Neural cell (in vitro differentiated cells): Measurements from ENCODE around the gene TOR4A.

Experiments used
- TAF1 ChIP-seq: IDR thresholded peaks from 2 replicates; pipeline ENCODE4 v1.6.1; 2012; ENCODE audit warnings: low read depth
- TF ChIP-seq, protein P1 (sequence below): fragments of 450-650 bp; IDR thresholded peaks from 2 replicates; pipeline ENCODE4 v1.5.1; 2014; ENCODE audit warnings: antibody characterized with exemption, mild to moderate bottlenecking, moderate library complexity; ENCODE audit not compliant: poor library complexity, severe bottlenecking

DNA sequence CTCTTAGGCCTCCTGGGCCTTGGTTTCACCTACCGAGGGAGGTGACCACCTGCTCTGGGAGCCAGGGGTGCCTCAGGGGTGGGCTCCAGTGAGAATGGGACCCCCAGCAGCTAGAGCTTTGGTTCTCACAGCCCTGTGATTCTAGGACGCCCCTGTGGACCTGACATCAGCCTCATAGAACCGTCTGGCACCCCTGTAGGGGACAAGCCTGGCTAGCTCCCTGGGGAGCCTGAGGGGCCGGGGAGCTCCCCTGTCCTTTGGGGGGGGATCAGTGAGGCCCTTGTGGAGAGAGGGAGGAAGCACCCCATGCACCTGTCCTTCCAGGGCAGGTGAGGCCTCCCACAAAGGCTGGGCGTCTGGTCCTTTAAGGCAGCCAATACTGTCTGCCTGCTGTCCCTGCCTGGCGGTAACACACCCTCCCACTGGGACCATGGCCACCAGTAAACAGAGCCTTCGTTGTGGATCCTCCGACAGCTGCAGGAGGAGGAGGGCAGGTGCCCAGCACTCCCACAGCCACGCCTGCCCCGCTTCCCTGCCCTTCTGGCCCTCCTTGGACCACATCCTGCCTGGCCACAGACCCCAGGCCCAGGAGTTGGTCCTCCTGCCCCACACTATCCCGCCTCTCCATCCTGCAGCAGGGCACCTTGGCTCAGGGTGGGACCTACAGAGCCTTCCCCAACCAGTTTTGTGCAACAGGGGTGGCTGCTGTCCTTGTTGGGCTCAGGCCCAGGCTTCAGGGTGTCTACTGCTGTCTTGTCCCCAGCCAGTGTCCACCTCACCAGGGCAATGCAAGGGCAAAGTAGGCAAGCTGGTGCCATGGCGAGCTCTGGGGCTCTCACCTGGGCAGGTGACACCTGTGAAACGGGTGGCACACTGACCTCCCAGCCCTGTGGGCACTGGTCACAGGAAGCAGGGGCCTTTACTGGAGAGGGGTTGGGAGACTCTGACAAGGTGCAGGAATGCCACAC, 39.5 kb upstream of the TOR4A start:
- TF ChIP-seq, protein P1, sequence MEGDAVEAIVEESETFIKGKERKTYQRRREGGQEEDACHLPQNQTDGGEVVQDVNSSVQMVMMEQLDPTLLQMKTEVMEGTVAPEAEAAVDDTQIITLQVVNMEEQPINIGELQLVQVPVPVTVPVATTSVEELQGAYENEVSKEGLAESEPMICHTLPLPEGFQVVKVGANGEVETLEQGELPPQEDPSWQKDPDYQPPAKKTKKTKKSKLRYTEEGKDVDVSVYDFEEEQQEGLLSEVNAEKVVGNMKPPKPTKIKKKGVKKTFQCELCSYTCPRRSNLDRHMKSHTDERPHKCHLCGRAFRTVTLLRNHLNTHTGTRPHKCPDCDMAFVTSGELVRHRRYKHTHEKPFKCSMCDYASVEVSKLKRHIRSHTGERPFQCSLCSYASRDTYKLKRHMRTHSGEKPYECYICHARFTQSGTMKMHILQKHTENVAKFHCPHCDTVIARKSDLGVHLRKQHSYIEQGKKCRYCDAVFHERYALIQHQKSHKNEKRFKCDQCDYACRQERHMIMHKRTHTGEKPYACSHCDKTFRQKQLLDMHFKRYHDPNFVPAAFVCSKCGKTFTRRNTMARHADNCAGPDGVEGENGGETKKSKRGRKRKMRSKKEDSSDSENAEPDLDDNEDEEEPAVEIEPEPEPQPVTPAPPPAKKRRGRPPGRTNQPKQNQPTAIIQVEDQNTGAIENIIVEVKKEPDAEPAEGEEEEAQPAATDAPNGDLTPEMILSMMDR: no peak
- TF ChIP-seq TAF1: no peak
